ENCODE data around the gene CDC45. TPM values are rescaled to one million over a fixed set of nuclear protein-coding genes. Genes with fewer than 3 reads are reported as not detected.
"Not testable (repeated sequence)": the region's sequence is repeated elsewhere in the genome, so short reads cannot be mapped to it uniquely, and the experiment has no call there.

The CDC45 gene
- polyA plus RNA-seq, 1 donor, result 7.4 TPM

- DNase-seq, result no peak
These were observed 38.3 kb downstream of the CDC45 start for GRCh38 chr22:19517919-19518611.

GRCh38 chr22:19518635-19519034 lies 38.9 kb downstream of the CDC45 start:
- DNase-seq, result no peak

- DNase-seq, result no peak
These were observed 39.6 kb downstream of the CDC45 start for GRCh38 chr22:19519041-19519926.

GRCh38 chr22:19520007-19520406 lies 40.3 kb downstream of the CDC45 start:
- no peak for DNase-seq

- no peak for DNase-seq
These were observed 41.0 kb downstream of the CDC45 start for GRCh38 chr22:19520566-19521305.

- DNase-seq, result peak; percentile 34
These were observed 42.6 kb downstream of the CDC45 start for GRCh38 chr22:19522190-19522880.

GRCh38 chr22:19522881-19523239 lies 43.1 kb downstream of the CDC45 start:
- no peak for DNase-seq

- DNase-seq, result no peak
These were observed 43.8 kb downstream of the CDC45 start for GRCh38 chr22:19523240-19524169.

- peak; percentile 36 for DNase-seq
These were observed 44.7 kb downstream of the CDC45 start, which contains the start of gene CLDN5 for GRCh38 chr22:19524170-19525115. Gene CLDN5 (minus strand): TSS chr22:19524410. CDS start chr22:19524255, 155 bp downstream.

- no peak for DNase-seq
These were observed 45.5 kb downstream of the CDC45 start for GRCh38 chr22:19525116-19525660.

GRCh38 chr22:19525666-19526065 lies 45.9 kb downstream of the CDC45 start:
- DNase-seq, result no peak

GRCh38 chr22:19526076-19526701 lies 46.5 kb downstream of the CDC45 start:
- DNase-seq, result no peak

- no peak for DNase-seq
These were observed 47.0 kb downstream of the CDC45 start for GRCh38 chr22:19526702-19527111.

- DNase-seq, result no peak
These were observed 47.6 kb downstream of the CDC45 start for GRCh38 chr22:19527321-19527721.

GRCh38 chr22:19527861-19528417 lies 48.2 kb downstream of the CDC45 start:
- DNase-seq, result no peak

GRCh38 chr22:19529811-19530210 lies 50.1 kb downstream of the CDC45 start:
- no peak for DNase-seq

- DNase-seq, result no peak
These were observed 51.0 kb downstream of the CDC45 start for GRCh38 chr22:19530751-19531150.

- DNase-seq, result not testable (repeated sequence)
These were observed 51.6 kb downstream of the CDC45 start for GRCh38 chr22:19531327-19531726.

All from hindlimb muscle (tissue), 1 donor.